BJ (cell line): Measurements from ENCODE around the gene ICE2. TPM values are rescaled to one million over a fixed set of nuclear protein-coding genes. Genes with fewer than 3 reads are reported as not detected.
A peak's percentile ranks its signal among the peaks of the same experiment; 100 is the strongest.
"Not testable (repeated sequence)": the region's sequence is repeated elsewhere in the genome, so short reads cannot be mapped to it uniquely, and the experiment has no call there.

Experiments used
- CTCF ChIA-PET: fragments of 350-600 bp; formaldehyde crosslinking; extraction: SDS; loops from one replicate; lab custom pipeline; 2021; ENCODE audit warnings: antibody characterized with exemption, inconsistent platforms; lab: Yijun Ruan, JAX
- POLR2A ChIA-PET: fragments of 300-600 bp; sonication (Branson Sonifier 250); formaldehyde crosslinking; extraction: SDS; loops from one replicate; lab custom pipeline; 2021; ENCODE audit warnings: antibody characterized with exemption; lab: Charles Lee
- DNase-seq: peaks from one replicate; pipeline ENCODE4 v3.0.0-alpha.2; 2011; ENCODE audit warnings: low read depth
- H3K27me3 ChIP-seq: 2 replicates; pipeline ENCODE4 v1.6.0; 2011; ENCODE audit warnings: low read length; ENCODE audit not compliant: control insufficient read depth, insufficient read depth
- H3K36me3 ChIP-seq: 2 replicates; pipeline ENCODE4 v1.5.1; 2011; ENCODE audit warnings: low read length; ENCODE audit not compliant: control insufficient read depth, insufficient read depth
- H3K4me3 ChIP-seq: 2 replicates; pipeline ENCODE4 v1.5.1; 2011; ENCODE audit warnings: low read depth, mild to moderate bottlenecking, control low read depth, low read length
- polyA plus RNA-seq: library from polyadenylated mRNA; depleted of rRNA; stranded (reverse); fragments of >200 nt; gene quantifications from 2 replicates; pipeline ENCODE4 v1.2.3, GENCODE V29; 2011
- TF ChIP-seq, protein P1 (sequence below): IDR thresholded peaks from 2 replicates; pipeline ENCODE4 v1.5.1; 2011; ENCODE audit warnings: low read depth, mild to moderate bottlenecking, control low read depth, inconsistent platforms, low read length, moderate library complexity; ENCODE audit not compliant: insufficient read depth

Gene ICE2
- polyA plus RNA-seq, 1 experiment = 19.4 TPM

DNA sequence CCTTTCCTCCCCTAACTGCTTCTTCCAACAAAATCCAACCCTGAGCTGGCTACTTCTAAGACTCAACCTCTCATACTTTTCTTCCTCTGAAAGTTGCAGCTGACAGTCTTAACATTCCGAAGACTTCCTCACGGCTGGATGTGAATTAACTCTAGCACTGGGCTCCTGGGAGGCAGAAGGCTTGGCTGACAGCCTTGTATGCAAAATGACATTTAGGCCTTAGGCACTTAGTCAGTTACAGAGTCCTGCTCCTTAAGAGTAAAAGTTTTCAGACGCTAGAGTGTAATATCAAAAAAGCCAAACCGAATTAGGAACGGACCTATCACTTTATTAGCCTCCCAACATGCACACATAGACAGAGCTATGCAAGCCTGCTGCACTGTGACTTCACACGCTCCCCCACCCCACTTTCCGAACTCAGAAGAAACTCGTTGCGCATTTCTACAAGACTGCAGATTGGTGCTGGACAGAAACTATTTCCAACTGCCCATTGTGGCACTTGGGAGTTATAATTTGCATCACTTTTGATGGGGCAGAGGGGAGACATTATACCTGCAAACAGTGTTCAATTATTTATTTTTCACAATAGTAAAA is 65.6 kb downstream of the ICE2 start:
- Histone ChIP-seq H3K4me3 (no peak overlapping the region), H3K27me3 (no peaks in the 10 kb centered on the region), H3K36me3 (no peaks in the 10 kb centered on the region)
- ChIA-PET POLR2A (interaction anchor here (0.8 kb wide), 1 partner anchor 16 kb away, joined by 3 read pairs; the partner anchor contains the start of gene ANXA2), CTCF (no interaction called here)
- TF ChIP-seq, protein P1, sequence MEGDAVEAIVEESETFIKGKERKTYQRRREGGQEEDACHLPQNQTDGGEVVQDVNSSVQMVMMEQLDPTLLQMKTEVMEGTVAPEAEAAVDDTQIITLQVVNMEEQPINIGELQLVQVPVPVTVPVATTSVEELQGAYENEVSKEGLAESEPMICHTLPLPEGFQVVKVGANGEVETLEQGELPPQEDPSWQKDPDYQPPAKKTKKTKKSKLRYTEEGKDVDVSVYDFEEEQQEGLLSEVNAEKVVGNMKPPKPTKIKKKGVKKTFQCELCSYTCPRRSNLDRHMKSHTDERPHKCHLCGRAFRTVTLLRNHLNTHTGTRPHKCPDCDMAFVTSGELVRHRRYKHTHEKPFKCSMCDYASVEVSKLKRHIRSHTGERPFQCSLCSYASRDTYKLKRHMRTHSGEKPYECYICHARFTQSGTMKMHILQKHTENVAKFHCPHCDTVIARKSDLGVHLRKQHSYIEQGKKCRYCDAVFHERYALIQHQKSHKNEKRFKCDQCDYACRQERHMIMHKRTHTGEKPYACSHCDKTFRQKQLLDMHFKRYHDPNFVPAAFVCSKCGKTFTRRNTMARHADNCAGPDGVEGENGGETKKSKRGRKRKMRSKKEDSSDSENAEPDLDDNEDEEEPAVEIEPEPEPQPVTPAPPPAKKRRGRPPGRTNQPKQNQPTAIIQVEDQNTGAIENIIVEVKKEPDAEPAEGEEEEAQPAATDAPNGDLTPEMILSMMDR = no peak
- DNase-seq = no peak

DNA sequence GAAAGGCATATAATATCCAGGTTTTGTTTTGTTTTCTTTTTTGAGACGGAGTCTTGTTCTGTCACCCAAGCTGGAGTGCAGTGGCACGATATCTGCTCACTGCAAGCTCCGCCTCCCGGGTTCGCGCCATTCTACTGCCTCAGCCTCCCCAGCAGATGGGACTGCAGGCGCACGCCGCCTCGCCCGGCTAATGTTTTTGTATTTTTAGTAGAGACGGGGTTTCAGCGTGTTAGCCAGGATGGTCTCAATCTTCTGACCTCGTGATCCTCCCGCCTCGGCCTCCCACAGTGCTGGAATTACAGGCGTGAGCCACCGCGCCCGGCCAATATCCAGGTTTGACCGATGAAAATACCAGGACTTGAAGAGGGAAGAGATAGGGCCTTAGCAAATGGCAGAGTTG is 66.1 kb downstream of the ICE2 start:
- CTCF ChIA-PET = not testable (repeated sequence)

DNA sequence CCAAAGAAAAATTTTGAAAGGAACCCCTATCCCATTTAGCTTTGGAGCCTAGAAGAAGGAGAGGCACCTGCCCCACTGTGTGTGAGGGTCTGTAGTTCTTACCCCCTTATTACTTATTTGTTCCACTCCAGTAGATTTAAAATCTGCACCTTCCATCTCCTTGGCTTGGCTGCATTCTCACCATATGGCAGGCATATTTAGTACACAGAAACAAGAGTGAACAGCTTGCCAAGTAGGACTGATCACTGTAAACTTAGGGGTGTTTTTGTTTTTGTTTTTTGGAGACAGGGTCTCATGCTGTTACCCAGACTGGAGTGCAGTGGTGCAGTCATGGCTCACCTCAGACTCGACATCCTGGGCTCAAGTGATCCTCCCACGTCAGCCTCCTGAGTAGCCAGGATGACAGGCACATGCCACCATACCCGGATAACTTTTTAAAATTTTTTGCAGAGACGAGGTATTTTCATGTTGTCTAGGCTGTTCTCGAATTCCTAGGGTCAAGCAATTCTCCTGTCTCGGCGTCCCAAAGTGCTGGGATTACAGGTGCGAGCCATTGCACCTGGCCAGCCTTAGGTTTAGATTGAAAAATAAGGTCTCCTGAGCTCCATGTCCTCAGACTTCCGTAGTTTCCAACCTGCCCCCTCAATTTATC is 67.0 kb downstream of the ICE2 start:
- Histone ChIP-seq H3K4me3 (no peak overlapping the region), H3K27me3 (no peaks in the 10 kb centered on the region), H3K36me3 (no peaks in the 10 kb centered on the region)
- DNase-seq = no peak
- TF ChIP-seq, protein P1 = no peak
- POLR2A ChIA-PET = no interaction called here
- CTCF ChIA-PET = interaction anchor here (0.8 kb wide), 1 partner anchor 10 kb away, joined by 3 read pairs; no protein-coding TSS in a partner anchor

More for the DNA sequence above, 66.1 kb downstream of the ICE2 start:
- DNase-seq, H3K36me3 ChIP-seq, H3K27me3 ChIP-seq, POLR2A ChIA-PET, H3K4me3 ChIP-seq: not testable (repeated sequence)

DNA sequence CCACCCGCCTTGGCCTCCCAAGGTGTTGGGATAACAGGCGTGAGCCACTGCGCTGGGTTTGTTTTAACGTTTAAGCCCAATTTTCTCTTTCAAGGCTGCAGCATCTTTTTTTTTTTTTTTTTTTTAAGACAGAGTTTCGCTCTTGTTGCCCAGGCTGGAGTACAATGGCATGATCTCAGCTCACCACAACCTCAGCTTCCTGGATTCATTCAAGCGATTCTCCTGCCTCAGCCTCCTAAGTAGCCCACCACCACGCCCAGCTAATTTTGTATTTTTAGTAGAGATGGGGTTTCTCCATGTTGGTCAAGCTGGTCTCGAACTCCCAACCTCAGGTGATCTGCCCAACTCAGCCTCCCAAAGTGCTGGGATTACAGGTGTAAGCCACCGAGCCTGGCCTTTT is 68.6 kb downstream of the ICE2 start:
- H3K36me3 ChIP-seq, DNase-seq, H3K27me3 ChIP-seq, POLR2A ChIA-PET, H3K4me3 ChIP-seq: not testable (repeated sequence)
- CTCF ChIA-PET = interaction anchor here (0.6 to 1.2 kb wide), 3 partner anchors 31 to 998 kb away, joined by 3 to 5 read pairs (median 3); no protein-coding TSS in a partner anchor

DNA sequence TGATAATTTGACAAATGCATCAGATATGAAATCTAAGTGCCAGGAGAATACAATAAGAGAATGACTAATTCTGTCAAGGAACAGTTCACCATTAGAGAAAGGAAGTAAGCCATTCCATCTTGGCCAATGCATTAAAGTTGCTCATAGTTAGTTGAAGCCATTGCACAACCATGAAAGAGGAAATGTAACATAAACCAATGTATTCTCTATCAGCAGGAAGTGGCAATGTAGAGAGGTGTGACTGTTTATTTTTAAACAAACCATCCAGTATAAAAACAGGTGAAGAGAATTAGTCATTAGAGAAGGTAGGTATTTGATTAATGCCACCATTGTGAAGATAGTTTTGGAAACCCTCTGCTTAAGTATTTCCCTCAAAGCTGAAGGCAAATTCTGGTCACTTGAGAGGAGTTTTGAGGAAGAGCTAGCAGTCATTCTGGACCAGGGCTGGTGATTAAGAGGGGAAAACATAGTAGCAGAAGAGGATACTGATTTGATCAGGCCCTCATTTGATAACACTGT is 70.4 kb downstream of the ICE2 start:
- no peaks in the 10 kb centered on the region for H3K27me3 ChIP-seq
- ChIA-PET POLR2A (interaction anchor here (0.6 kb wide), 1 partner anchor 14 kb away, joined by 3 read pairs; no protein-coding TSS in a partner anchor), CTCF (interaction anchor here (0.7 kb wide), 1 partner anchor 13 kb away, joined by 3 read pairs; no protein-coding TSS in a partner anchor)
- H3K4me3 ChIP-seq = no peak overlapping the region
- TF ChIP-seq, protein P1 = no peak
- DNase-seq = no peak
- H3K36me3 ChIP-seq = no peaks in the 10 kb centered on the region

DNA sequence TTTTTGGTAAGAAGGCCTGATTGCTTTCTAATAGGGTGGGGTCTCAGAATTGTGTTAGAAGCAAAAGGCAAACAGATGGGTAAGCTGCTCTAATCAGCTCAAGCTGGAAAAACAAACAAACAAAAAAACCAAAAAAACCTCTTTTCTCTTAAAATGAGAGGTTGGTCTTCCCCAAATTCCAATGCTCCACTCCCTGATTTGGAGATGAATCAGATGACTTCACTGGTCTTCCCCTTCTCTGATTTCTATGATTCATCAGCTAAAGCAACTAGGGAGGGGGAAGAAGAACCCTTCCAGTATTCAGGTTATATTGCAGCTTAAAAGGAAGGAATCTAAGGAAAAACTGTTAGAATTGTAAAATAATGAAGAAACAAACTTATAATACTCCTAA is 71.5 kb downstream of the ICE2 start:
- Histone ChIP-seq H3K4me3 (no peak overlapping the region), H3K27me3 (no peaks in the 10 kb centered on the region), H3K36me3 (no peaks in the 10 kb centered on the region)
- peak; percentile 91 for DNase-seq
- POLR2A ChIA-PET = interaction anchor here (0.6 to 0.9 kb wide), 2 partner anchors 11 to 14 kb away, joined by 3 to 4 read pairs; no protein-coding TSS in a partner anchor
- TF ChIP-seq, protein P1 = no peak
- CTCF ChIA-PET = interaction anchor here (0.7 kb wide), 1 partner anchor 36 kb away, joined by 5 read pairs; no protein-coding TSS in a partner anchor
